Non-pigmented ciliary epithelial cell (primary cell): Measurements from ENCODE around the gene ZFYVE28.
"Not testable (repeated sequence)": the region's sequence is repeated elsewhere in the genome, so short reads cannot be mapped to it uniquely, and the experiment has no call there.

Source experiments
- DNase-seq: peaks from one replicate; pipeline ENCODE4 v3.0.0-alpha.2; 2010; ENCODE audit warnings: low read depth

ZFYVE28 gene

GRCh38 chr4:2417765-2418649 lies at the start of gene ZFYVE28:
Gene ZFYVE28, minus strand, starts transcription at chr4:2418645. Its CDS starts 322 bp downstream, at chr4:2418323.
- no peak for DNase-seq

GRCh38 chr4:2465544-2465943 lies 47.1 kb upstream of the ZFYVE28 start:
- not testable (repeated sequence) for DNase-seq

GRCh38 chr4:2465032-2465431 lies 46.6 kb upstream of the ZFYVE28 start:
- no peak for DNase-seq

- no peak for DNase-seq
Observed at GRCh38 chr4:2462992-2463762, 44.7 kb upstream of the ZFYVE28 start.

GRCh38 chr4:2462218-2462991 lies 44.0 kb upstream of the ZFYVE28 start:
- DNase-seq, result no peak

- no peak for DNase-seq
Observed at GRCh38 chr4:2461246-2461960, 43.0 kb upstream of the ZFYVE28 start.

GRCh38 chr4:2459589-2460349 lies 41.3 kb upstream of the ZFYVE28 start:
- DNase-seq, result no peak

- DNase-seq, result no peak
Observed at GRCh38 chr4:2458546-2459491, 40.4 kb upstream of the ZFYVE28 start.

GRCh38 chr4:2457481-2458295 lies 39.2 kb upstream of the ZFYVE28 start:
- DNase-seq, result no peak

- DNase-seq, result no peak
Observed at GRCh38 chr4:2451821-2452785, 33.7 kb upstream of the ZFYVE28 start.

- DNase-seq, result no peak
Observed at GRCh38 chr4:2451036-2451520, 32.6 kb upstream of the ZFYVE28 start.

- DNase-seq, result no peak
Observed at GRCh38 chr4:2450394-2451035, 32.1 kb upstream of the ZFYVE28 start.

- no peak for DNase-seq
Observed at GRCh38 chr4:2449511-2450392, 31.3 kb upstream of the ZFYVE28 start.

GRCh38 chr4:2449051-2449450 lies 30.6 kb upstream of the ZFYVE28 start:
- no peak for DNase-seq

- no peak for DNase-seq
Observed at GRCh38 chr4:2448589-2448988, 30.1 kb upstream of the ZFYVE28 start.
